ENCODE measurements around the gene POLDIP2. TPM values are rescaled to one million over a fixed set of nuclear protein-coding genes. Genes with fewer than 3 reads are reported as not detected.

Gene POLDIP2
- total RNA-seq, 2 donors from 2014 or later = 69.0 to 72.1 TPM

DNA sequence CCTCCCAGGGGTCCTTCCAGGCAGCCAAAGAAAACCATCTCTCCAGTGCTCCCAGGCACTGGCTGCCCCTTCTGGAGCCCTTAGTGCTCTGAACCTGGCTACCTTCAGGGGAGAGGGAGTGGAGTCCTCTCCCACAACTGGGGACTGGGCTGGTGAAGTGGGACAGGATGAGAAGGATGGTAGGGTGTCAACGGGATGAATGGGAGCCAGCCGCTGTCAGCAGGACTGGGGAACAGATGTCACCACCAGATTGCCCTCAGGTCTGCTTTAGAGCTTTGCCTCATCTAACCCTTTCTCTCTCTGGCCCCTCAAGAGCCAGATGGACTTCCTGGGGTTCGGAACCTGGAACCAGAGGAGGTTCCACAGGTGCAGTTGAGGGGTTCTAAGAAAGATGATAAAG lies 8.2 kb upstream of the POLDIP2 start:
- Mint-ChIP-seq H3K36me3 (ENCODE audit: low read depth) (peaks cover 25% of the 10 kb centered on the region), H3K27ac (no peak overlapping the region), H3K4me1 (peaks cover 14% of the 10 kb centered on the region), H3K9me3 (no peaks in the 10 kb centered on the region), H3K27me3 (ENCODE audit: insufficient read depth) (peaks cover 7% of the 10 kb centered on the region), H3K4me3 (no peak overlapping the region)
- Histone ChIP-seq H3K9me3 (ENCODE audit: control insufficient read depth, low read length) (no peaks in the 10 kb centered on the region), H3K4me1 (ENCODE audit: control insufficient read depth, insufficient read depth, low read length) (peaks cover 7% of the 10 kb centered on the region), H3K27ac (ENCODE audit: low read depth, low read length) (no peak overlapping the region), H3K36me3 (ENCODE audit: control insufficient read depth, insufficient read depth, low read length) (peaks cover 18% of the 10 kb centered on the region), H3K4me3 (ENCODE audit: low read length) (no peak overlapping the region), H3K9ac (ENCODE audit: extremely low read depth, low read length, poor library complexity, severe bottlenecking) (no peak overlapping the region), H3K27me3 (ENCODE audit: control insufficient read depth, insufficient read depth, low read length, poor library complexity, severe bottlenecking) (peaks cover 40% of the 10 kb centered on the region)
- 86 to 92% methylated on average over 1 to 3 of the region's 3 CpGs for WGBS, 2 experiments (ENCODE audit: insufficient coverage in 1 of 2, insufficient read length in 1 of 2)
- no peak for DNase-seq
- TF ChIP-seq, protein P1, sequence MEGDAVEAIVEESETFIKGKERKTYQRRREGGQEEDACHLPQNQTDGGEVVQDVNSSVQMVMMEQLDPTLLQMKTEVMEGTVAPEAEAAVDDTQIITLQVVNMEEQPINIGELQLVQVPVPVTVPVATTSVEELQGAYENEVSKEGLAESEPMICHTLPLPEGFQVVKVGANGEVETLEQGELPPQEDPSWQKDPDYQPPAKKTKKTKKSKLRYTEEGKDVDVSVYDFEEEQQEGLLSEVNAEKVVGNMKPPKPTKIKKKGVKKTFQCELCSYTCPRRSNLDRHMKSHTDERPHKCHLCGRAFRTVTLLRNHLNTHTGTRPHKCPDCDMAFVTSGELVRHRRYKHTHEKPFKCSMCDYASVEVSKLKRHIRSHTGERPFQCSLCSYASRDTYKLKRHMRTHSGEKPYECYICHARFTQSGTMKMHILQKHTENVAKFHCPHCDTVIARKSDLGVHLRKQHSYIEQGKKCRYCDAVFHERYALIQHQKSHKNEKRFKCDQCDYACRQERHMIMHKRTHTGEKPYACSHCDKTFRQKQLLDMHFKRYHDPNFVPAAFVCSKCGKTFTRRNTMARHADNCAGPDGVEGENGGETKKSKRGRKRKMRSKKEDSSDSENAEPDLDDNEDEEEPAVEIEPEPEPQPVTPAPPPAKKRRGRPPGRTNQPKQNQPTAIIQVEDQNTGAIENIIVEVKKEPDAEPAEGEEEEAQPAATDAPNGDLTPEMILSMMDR (conservative IDR thresholded peaks at IDR 0.05) = no peak

DNA sequence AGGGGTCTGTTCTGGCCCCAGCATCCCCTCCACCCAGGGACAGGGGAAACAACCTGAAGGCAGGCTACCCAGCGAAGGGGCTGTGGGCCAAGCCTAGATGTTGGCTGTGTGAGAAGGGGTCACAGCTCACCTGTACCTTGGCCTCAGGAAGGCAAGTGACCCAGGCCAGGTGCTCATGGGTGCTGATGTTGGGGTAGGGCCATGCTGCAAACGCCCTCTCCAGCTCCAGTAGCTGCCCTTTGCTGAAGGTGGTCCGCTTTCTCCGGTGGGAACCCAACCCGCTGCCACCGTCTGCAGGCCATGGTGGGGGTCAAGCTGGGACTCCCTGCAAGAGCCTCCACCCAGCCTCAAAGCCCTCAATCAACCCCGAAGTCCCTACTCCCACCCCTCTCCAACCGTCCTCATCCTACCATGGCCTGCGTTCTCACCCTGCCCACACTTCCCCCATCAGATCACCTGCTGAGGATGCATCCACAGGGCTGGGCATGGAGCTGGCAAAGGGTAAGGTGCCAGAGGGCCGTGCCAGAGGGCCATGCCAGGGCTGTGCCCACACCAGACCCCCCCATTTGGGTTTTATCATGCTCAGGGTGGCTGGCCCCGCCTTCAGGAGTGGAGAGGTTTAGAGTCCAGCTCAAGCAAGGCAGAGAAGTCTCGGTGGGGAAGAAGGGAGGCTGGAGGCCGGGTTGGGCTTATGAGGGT lies 7.5 kb upstream of the POLDIP2 start, which contains the start of gene SEBOX:
SEBOX (minus strand) TSS at position 535 of the 699 bp plus-strand sequence; CDS start at position 487, 48 bp downstream.
- 93 to 94% methylated on average over 3 to 13 of the region's 13 CpGs for WGBS, 2 experiments (ENCODE audit: insufficient coverage in 1 of 2, insufficient read length in 1 of 2)

DNA sequence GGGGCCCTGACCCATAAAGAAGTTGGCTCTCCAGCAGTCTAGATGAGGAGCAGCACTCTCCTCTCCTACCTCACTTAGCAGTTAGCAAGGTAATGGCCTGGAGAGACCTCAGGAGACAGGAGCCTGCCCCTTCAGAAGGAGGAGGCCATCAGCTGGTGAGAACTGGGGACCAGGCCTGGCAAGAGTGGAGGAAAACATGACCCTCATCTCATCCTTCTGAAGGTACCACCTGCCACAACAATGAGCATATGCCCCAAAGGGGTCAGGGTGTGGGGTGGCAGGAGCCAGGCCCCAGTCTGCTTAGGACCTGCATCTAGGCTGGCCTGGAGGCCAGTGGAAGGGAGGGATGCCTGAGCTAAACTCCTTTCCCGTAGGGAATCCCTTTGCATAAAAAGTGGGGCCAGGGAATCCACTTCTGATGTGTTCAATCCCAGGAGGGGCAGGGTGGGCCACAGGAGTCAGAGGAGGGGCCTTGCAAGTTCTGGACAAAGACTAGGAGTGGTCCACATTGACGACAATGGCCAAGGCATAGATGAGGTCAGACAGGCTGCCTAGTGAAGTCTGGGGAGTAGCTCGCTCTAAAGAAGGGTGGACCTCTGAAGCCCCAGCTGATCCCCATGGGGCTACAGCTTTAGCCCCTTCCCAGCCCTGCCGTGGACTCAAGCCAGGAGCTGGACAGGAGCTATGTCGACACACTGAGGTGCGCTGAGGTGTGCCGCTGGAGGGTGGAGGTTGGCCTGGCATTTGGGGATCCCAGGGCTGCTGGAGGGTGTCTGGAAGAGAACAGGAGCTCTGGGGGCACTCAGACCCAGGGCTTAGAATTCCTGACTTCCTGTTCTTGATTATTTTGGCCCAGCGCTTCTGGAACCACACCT lies 6.7 kb upstream of the POLDIP2 start:
- Mint-ChIP-seq H3K27ac (no peak overlapping the region), H3K4me3 (no peak overlapping the region), H3K4me1 (peaks cover 4% of the 10 kb centered on the region), H3K9me3 (no peaks in the 10 kb centered on the region), H3K27me3 (ENCODE audit: insufficient read depth) (peaks cover 7% of the 10 kb centered on the region), H3K36me3 (ENCODE audit: low read depth) (peaks cover 34% of the 10 kb centered on the region)
- Histone ChIP-seq H3K9me3 (ENCODE audit: control insufficient read depth, low read length) (no peaks in the 10 kb centered on the region), H3K27ac (ENCODE audit: low read depth, low read length) (no peak overlapping the region), H3K36me3 (ENCODE audit: control insufficient read depth, insufficient read depth, low read length) (peaks cover 30% of the 10 kb centered on the region), H3K27me3 (ENCODE audit: control insufficient read depth, insufficient read depth, low read length, poor library complexity, severe bottlenecking) (peaks cover 40% of the 10 kb centered on the region), H3K4me1 (ENCODE audit: control insufficient read depth, insufficient read depth, low read length) (no peaks in the 10 kb centered on the region), H3K9ac (ENCODE audit: extremely low read depth, low read length, poor library complexity, severe bottlenecking) (no peak overlapping the region), H3K4me3 (ENCODE audit: low read length) (no peak overlapping the region)
- DNase-seq = no peak
- WGBS, 2 experiments (ENCODE audit: insufficient coverage in 1 of 2, insufficient read length in 1 of 2) = 94 to 95% methylated on average over 7 to 8 of the region's 8 CpGs
- TF ChIP-seq, protein P1 (conservative IDR thresholded peaks at IDR 0.05) = no peak

More for the DNA sequence above, 7.5 kb upstream of the POLDIP2 start, which contains the start of gene SEBOX:
- H3K9ac ChIP-seq (ENCODE audit: extremely low read depth, low read length, poor library complexity, severe bottlenecking) = no peak within 1 kb of the TSS
- H3K9me3 ChIP-seq (ENCODE audit: control insufficient read depth, low read length) = no peaks in the 10 kb centered on the region
- Mint-ChIP-seq H3K27me3 (ENCODE audit: insufficient read depth) (peaks cover 7% of the 10 kb centered on the region), H3K4me3 (no peak within 1 kb of the TSS), H3K4me1 (peaks cover 7% of the 10 kb centered on the region), H3K9me3 (no peaks in the 10 kb centered on the region), H3K36me3 (ENCODE audit: low read depth) (peaks cover 30% of the 10 kb centered on the region), H3K27ac (no peak within 1 kb of the TSS)
- peaks cover 40% of the 10 kb centered on the region for H3K27me3 ChIP-seq (ENCODE audit: control insufficient read depth, insufficient read depth, low read length, poor library complexity, severe bottlenecking)
- no peak within 1 kb of the TSS for H3K4me3 ChIP-seq (ENCODE audit: low read length)
- peaks cover 24% of the 10 kb centered on the region for H3K36me3 ChIP-seq (ENCODE audit: control insufficient read depth, insufficient read depth, low read length)
- peaks cover 3% of the 10 kb centered on the region for H3K4me1 ChIP-seq (ENCODE audit: control insufficient read depth, insufficient read depth, low read length)
- H3K27ac ChIP-seq (ENCODE audit: low read depth, low read length) = no peak within 1 kb of the TSS
- TF ChIP-seq, protein P1 (conservative IDR thresholded peaks at IDR 0.05) = no peak
- no peak for DNase-seq
